Esophagus muscularis mucosa (tissue), 3 donors: Measurements from ENCODE around the gene LCOR.

Source experiments
- CTCF ChIP-seq, 3 experiments: fragments of 200-600 bp in 2 of 3; fragments of 450-650 bp in 1 of 3; sonication (generic) in 2 of 3; IDR thresholded peaks; one replicate each; pipeline ENCODE4 v1.5.1; 2017 to 2019; ENCODE audit warnings: antibody characterized with exemption in 3 of 3, mild to moderate bottlenecking in 2 of 3, moderate library complexity in 1 of 3
- POLR2A ChIP-seq: fragments of 450-650 bp; IDR thresholded peaks from one replicate; pipeline ENCODE4 v1.6.1; 2017; ENCODE audit warnings: antibody characterized with exemption, moderate library complexity, mild to moderate bottlenecking, low read depth
- POLR2AphosphoS5 ChIP-seq, 2 donors: sonication (generic); formaldehyde crosslinking; IDR thresholded peaks; one replicate each; pipeline ENCODE4 v1.6.1; 2017; ENCODE audit warnings: antibody characterized with exemption in 2 of 2

DNA sequence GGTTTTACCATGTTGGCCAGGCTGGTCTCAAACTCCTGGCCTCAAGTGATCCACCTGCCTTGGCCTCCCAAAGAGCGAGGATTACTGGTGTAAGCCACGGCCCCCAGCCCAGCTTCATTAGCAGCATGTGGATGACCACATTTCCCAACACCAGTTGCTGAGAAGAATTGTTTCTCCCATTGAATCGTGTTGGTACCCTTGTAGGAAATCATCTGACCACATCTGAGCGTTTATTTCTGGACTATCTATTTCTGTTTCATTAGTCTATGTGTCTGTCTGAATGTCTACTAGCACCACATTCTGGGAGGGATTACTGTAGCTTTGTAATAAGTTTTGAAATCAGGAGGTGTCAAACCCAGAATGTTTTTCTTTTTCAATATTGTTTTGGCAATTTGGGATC lies 89.6 kb downstream of the LCOR start:
- TF ChIP-seq CTCF (IDR thresholded peaks at IDR 0.05) = no peak
- no peak for TF ChIP-seq POLR2A
- no peak for TF ChIP-seq POLR2AphosphoS5 (IDR thresholded peaks at IDR 0.05)
